HCT116 (cell line): ENCODE measurements around the gene HSP90AB1. TPM values are rescaled to one million over a fixed set of nuclear protein-coding genes. Genes with fewer than 3 reads are reported as not detected.

Source experiments
- ATAC-seq: fragments of 200-7000 bp; cut with Tn5 transposase; 2 replicates; pipeline ENCODE4 v1.9.1; 2020; ENCODE audit warnings: mild to moderate bottlenecking, moderate library complexity
- BruUV-seq: library from RNA; stranded (reverse); fragments of 400-500 nt; replicated peaks from 2 replicates; lab custom pipeline; 2021; lab: Mats Ljungman, UMichigan
- CTCF ChIA-PET: fragments of 300-600 bp; sonication (Branson Sonifier 250); formaldehyde crosslinking; loops from one replicate; lab custom pipeline; 2021; ENCODE audit warnings: antibody characterized with exemption; lab: Charles Lee
- POLR2A ChIA-PET: fragments of 300-600, 350-600 bp; sonication (Branson Sonifier 250); formaldehyde crosslinking; loops from one replicate; lab custom pipeline; 2021; ENCODE audit warnings: antibody characterized with exemption; lab: Charles Lee
- RAD21 ChIA-PET, 2 experiments: fragments of 300-600 bp; sonication (Branson Sonifier 250); formaldehyde crosslinking; loops; one replicate each; lab custom pipeline; 2023; ENCODE audit warnings: low total read pairs in 2 of 2; ENCODE audit not compliant: uncharacterized antibody in 2 of 2, unreplicated experiment in 2 of 2, low non-redundant PET in 1 of 2; lab: Charles Lee
- DNase-seq: peaks from one replicate; pipeline ENCODE4 v3.0.0-alpha.2; 2010; ENCODE audit warnings: low read depth, low spot score
- H2AFZ ChIP-seq: fragments of 200-600 bp; shearing (Covaris generic), sonication (generic); 2 replicates; pipeline ENCODE4 v1.6.1; 2017; ENCODE audit warnings: low read depth, mixed run types, mixed read lengths, antibody characterized with exemption, low read length; ENCODE audit not compliant: poor library complexity, severe bottlenecking
- H3K27ac ChIP-seq: 2 replicates; pipeline ENCODE4 v1.5.1; 2012; ENCODE audit warnings: low read depth, low read length
- H3K27me3 ChIP-seq: fragments of 200-600 bp; sonication (generic); 2 replicates; pipeline ENCODE4 v1.6.1; 2016; ENCODE audit warnings: mixed run types, low read length, mixed read lengths; ENCODE audit not compliant: insufficient read depth
- H3K36me3 ChIP-seq, 2 experiments: fragments of 200-500 bp in 1 of 2; fragments of 200-600 bp in 1 of 2; sonication (Bioruptor generic) in 1 of 2; sonication (generic) in 1 of 2; 2 replicates each; pipeline versions ENCODE4 v1.5.1 to v1.6.1; 2014 to 2016; ENCODE audit warnings: low read length in 2 of 2, inconsistent platforms in 1 of 2, mixed read lengths in 1 of 2, mixed run types in 1 of 2; ENCODE audit not compliant: insufficient read depth in 2 of 2, control insufficient read depth in 1 of 2
- H3K4me1 ChIP-seq, 2 experiments: fragments of 200-600 bp in 1 of 2; sonication (generic) in 1 of 2; 2 replicates each; pipeline versions ENCODE4 v1.5.1 to v1.6.1; 2012 to 2017; ENCODE audit warnings: low read length in 2 of 2, inconsistent platforms in 1 of 2, mild to moderate bottlenecking in 1 of 2, mixed read lengths in 1 of 2, mixed run types in 1 of 2, moderate library complexity in 1 of 2; ENCODE audit not compliant: insufficient read depth in 2 of 2, control insufficient read depth in 1 of 2
- H3K4me2 ChIP-seq: fragments of 200-600 bp; sonication (generic); 2 replicates; pipeline ENCODE4 v1.6.1; 2017; ENCODE audit warnings: mixed run types, low read length, mixed read lengths
- H3K4me3 ChIP-seq, 2 experiments: fragments of 200-600 bp in 1 of 2; sonication (generic) in 1 of 2; replicated peaks in 1 of 2; 2 replicates each; pipeline ENCODE4 v1.5.1; 2011 to 2016; ENCODE audit warnings: low read length in 2 of 2, control low read depth in 1 of 2, low read depth in 1 of 2, mild to moderate bottlenecking in 1 of 2, mixed read lengths in 1 of 2, mixed run types in 1 of 2
- H3K79me2 ChIP-seq: fragments of 200-600 bp; sonication (generic); 2 replicates; pipeline ENCODE4 v1.6.1; 2017; ENCODE audit warnings: mild to moderate bottlenecking, mixed run types, low read length, moderate library complexity, mixed read lengths; ENCODE audit not compliant: insufficient read depth
- H3K9ac ChIP-seq: fragments of 200-600 bp; sonication (generic); 2 replicates; pipeline ENCODE4 v1.6.1; 2016; ENCODE audit warnings: low read length, mixed read lengths
- H3K9me2 ChIP-seq: fragments of 200-600 bp; sonication (generic), shearing (Covaris generic); 2 replicates; pipeline ENCODE4 v1.6.1; 2017; ENCODE audit warnings: mixed run types, mild to moderate bottlenecking, moderate library complexity; ENCODE audit not compliant: insufficient read depth
- H3K9me3 ChIP-seq, 2 experiments: fragments of 200-500 bp in 1 of 2; fragments of 200-600 bp in 1 of 2; sonication (Bioruptor generic) in 1 of 2; sonication (generic) in 1 of 2; 2 replicates each; pipeline ENCODE4 v1.6.1; 2014 to 2017; ENCODE audit warnings: low read length in 2 of 2, mixed read lengths in 2 of 2, inconsistent platforms in 1 of 2, low read depth in 1 of 2, mild to moderate bottlenecking in 1 of 2, mixed run types in 1 of 2, moderate library complexity in 1 of 2; ENCODE audit not compliant: control insufficient read depth in 1 of 2, insufficient read depth in 1 of 2
- H4K20me1 ChIP-seq: fragments of 200-600 bp; sonication (generic), shearing (Covaris generic); 2 replicates; pipeline ENCODE4 v1.6.1; 2017; ENCODE audit warnings: mixed run types, mild to moderate bottlenecking, moderate library complexity; ENCODE audit not compliant: insufficient read depth
- ATF3 ChIP-seq: IDR thresholded peaks from 2 replicates; pipeline ENCODE4 v1.6.1; 2012
- EZH2 ChIP-seq: fragments of 200-600 bp; sonication (generic); IDR thresholded peaks from 2 replicates; pipeline ENCODE4 v1.6.1; 2017; ENCODE audit warnings: antibody characterized with exemption, mixed run types
- FOSL1 ChIP-seq: IDR thresholded peaks from 2 replicates; pipeline ENCODE4 v1.6.1; 2012; ENCODE audit warnings: low read depth
- SIN3A ChIP-seq: IDR thresholded peaks from 2 replicates; pipeline ENCODE4 v1.6.1; 2012; ENCODE audit warnings: low read depth
- SRF ChIP-seq: IDR thresholded peaks from 2 replicates; pipeline ENCODE4 v1.6.1; 2012; ENCODE audit warnings: low read depth
- intact Hi-C: fragments of 100-400 bp; cut with micrococcal nuclease; formaldehyde crosslinking; loops from 2 replicates; pipeline ENCODE4 v1.10.0; 2022
- total RNA-seq: library from RNA; stranded (reverse); gene quantifications from one replicate; pipeline ENCODE4 v1.2.1, GENCODE V29; 2021; ENCODE audit not compliant: unreplicated experiment
- TF ChIP-seq, protein P1 (sequence below): IDR thresholded peaks from 2 replicates; pipeline ENCODE4 v1.6.1; 2011; ENCODE audit warnings: mild to moderate bottlenecking, low read length, moderate library complexity; ENCODE audit not compliant: insufficient replicate concordance; ENCODE audit errors: extremely low read depth

The HSP90AB1 gene
- total RNA-seq, 1 experiment from 2014 or later: 2,554 TPM

DNA sequence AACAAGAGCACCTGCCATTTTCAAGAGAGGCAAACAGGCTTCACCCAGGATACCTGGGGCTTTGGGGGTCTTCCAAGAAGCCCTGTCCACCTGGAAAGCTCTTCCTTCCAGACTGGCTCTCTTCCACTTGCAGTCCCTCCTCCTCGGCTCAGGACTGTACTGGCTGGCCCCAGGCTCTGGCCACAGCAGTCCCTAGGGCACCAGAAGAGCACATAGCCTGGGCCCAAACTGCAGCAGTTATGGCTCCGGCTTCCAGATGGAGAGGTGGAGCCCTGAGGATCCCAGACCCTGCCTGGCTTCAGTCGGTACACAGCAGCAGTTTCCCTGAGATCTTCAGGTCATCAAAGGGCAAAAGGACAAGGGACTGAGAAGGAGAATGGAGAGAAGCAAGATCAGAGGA lies 12.0 kb downstream of the HSP90AB1 start (continued):
- TF ChIP-seq, protein P1, sequence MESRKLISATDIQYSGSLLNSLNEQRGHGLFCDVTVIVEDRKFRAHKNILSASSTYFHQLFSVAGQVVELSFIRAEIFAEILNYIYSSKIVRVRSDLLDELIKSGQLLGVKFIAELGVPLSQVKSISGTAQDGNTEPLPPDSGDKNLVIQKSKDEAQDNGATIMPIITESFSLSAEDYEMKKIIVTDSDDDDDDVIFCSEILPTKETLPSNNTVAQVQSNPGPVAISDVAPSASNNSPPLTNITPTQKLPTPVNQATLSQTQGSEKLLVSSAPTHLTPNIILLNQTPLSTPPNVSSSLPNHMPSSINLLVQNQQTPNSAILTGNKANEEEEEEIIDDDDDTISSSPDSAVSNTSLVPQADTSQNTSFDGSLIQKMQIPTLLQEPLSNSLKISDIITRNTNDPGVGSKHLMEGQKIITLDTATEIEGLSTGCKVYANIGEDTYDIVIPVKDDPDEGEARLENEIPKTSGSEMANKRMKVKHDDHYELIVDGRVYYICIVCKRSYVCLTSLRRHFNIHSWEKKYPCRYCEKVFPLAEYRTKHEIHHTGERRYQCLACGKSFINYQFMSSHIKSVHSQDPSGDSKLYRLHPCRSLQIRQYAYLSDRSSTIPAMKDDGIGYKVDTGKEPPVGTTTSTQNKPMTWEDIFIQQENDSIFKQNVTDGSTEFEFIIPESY: no peak
- TF ChIP-seq ATF3: no peak

DNA sequence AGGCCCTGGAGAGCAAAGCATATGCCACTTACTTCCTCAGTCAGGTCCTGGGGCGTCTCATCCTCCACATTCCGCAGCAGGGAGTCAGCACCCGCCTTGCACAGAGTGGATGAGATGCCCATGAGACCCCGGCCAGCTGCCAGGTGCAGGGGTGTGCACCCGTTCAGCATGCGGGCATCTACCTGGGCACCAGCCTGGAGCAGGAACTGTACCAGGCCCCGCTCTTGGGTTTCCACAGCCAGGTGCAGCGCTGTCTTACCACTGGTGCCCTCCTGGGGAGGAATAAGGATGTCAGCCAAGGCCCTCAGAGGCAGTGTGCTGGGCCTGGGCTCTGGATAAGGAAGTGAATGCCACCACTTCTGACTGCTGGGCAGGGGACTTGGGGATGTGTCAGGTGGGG lies 13.1 kb downstream of the HSP90AB1 start:
- no peaks in the 10 kb centered on the region for H3K9me3 ChIP-seq
- peaks cover 4 to 10% of the 10 kb centered on the region in 2 experiments; a peak in 2 of 4 replicates for H3K36me3 ChIP-seq
- H3K27ac ChIP-seq: no peak overlapping the region
- H3K9me2 ChIP-seq: no peaks in the 10 kb centered on the region
- POLR2A ChIA-PET: no interaction called here
- RAD21 ChIA-PET: no interaction called here
- DNase-seq (no peak), ATAC-seq (no peak)
- H4K20me1 ChIP-seq: peaks cover 7% of the 10 kb centered on the region; the same call in 1 of the 2 replicates
- CTCF ChIA-PET: no interaction called here
- H3K79me2 ChIP-seq: peaks cover 36% of the 10 kb centered on the region
- BruUV-seq: no TSS peak
- H3K9ac ChIP-seq: no peak overlapping the region
- H3K4me2 ChIP-seq: no peak overlapping the region
- H2AFZ ChIP-seq: no peak overlapping the region
- H3K27me3 ChIP-seq: no peaks in the 10 kb centered on the region
- TF ChIP-seq EZH2 (no peak), SRF (no peak), FOSL1 (no peak), SIN3A (no peak)
- H3K4me1 ChIP-seq: peaks cover 10 to 39% of the 10 kb centered on the region in 2 experiments
- H3K4me3 ChIP-seq: no peak overlapping the region
- intact Hi-C loops: no loop called here
